Mammary epithelial cell (primary cell): ENCODE measurements around the gene ABHD2.

ENCODE experiments used
- CTCF ChIP-seq, 2 donors: IDR thresholded peaks in 1 of 2; conservative IDR thresholded peaks in 1 of 2; 2 replicates each; pipeline ENCODE4 v1.5.1; 2011 to 2012; ENCODE audit warnings: inconsistent platforms in 2 of 2, low read length in 2 of 2, mild to moderate bottlenecking in 2 of 2, control low read depth in 1 of 2, low read depth in 1 of 2; ENCODE audit not compliant: insufficient read depth in 1 of 2; ENCODE audit errors: extremely low read depth in 1 of 2
- EZH2 ChIP-seq: IDR thresholded peaks from 2 replicates; pipeline ENCODE4 v1.6.1; 2012; ENCODE audit warnings: low read length, inconsistent platforms, borderline replicate concordance

DNA sequence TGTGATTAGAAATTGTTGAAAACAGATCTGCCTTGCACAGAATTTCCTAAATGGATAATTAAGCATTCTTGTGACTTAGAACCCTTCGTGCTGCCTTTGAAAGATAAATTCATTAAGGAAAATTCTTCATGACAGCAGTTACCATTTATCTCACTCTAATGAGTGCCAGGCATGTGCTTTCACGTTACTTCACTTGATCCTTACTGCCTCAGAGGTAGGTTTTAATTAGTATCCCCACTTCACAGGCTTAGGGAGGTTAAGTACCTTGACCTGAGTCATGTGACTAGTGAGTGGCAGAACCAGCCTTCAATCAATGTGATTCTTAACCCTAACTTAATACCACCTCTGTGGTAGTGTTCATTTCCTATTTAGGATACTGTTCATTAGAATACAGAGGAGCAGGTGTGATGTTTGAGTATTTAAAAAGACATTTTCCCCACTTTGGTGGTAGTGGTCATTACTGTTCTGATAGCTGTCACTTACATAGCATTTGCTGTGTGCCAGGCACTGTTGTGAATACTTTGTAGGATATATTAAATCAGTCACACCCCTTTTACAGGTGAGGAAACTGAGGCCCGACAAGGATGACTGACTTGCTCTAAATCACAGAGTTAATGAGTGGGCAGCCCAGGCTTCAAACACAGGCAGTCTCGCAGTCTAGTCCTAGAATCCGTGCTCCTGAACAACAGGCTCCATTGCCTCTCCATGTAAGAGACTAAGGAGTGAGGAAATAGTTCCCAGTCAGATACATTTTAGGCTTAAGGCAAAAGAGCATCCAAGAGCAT, 75.2 kb downstream of the ABHD2 start:
- TF ChIP-seq CTCF (conservative IDR thresholded peaks at IDR 0.05 in 1 of 2, IDR thresholded peaks at IDR 0.05 in 1 of 2; ENCODE audit: extremely low read depth in 1 of 2, insufficient read depth in 1 of 2, low read depth in 1 of 2, low read length in 2 of 2) (no peak), EZH2 (no peak)
